Stimulated activated CD8-positive, alpha-beta memory T cell treated with anti-CD3 and anti-CD28 coated beads, Interleukin-15, amount 100 ng/mL, for 1 hour (primary cell): ENCODE measurements around the gene DOCK3.
"Not testable (repeated sequence)": the region's sequence is repeated elsewhere in the genome, so short reads cannot be mapped to it uniquely, and the experiment has no call there.

Experiments
- DNase-seq: peaks from one replicate; pipeline ENCODE4 v3.0.0-alpha.2; 2020; ENCODE audit warnings: low read depth

DOCK3 gene

GRCh38 chr3:50983887-50984286 lies 309.2 kb downstream of the DOCK3 start:
- DNase-seq = no peak

- no peak for DNase-seq
Observed at GRCh38 chr3:50985893-50986292, 311.2 kb downstream of the DOCK3 start.

- no peak for DNase-seq
Observed at GRCh38 chr3:50986726-50987125, 312.0 kb downstream of the DOCK3 start.

- DNase-seq = no peak
Observed at GRCh38 chr3:50994537-50994936, 319.8 kb downstream of the DOCK3 start.

- no peak for DNase-seq
Observed at GRCh38 chr3:50995085-50995824, 320.5 kb downstream of the DOCK3 start.

- DNase-seq = no peak
Observed at GRCh38 chr3:51002495-51002894, 327.8 kb downstream of the DOCK3 start.

GRCh38 chr3:51004235-51004634 lies 329.5 kb downstream of the DOCK3 start:
- DNase-seq = no peak

GRCh38 chr3:51024121-51024520 lies 349.4 kb downstream of the DOCK3 start:
- DNase-seq = no peak

GRCh38 chr3:51024765-51025632 lies 350.3 kb downstream of the DOCK3 start:
- peak; percentile 41 for DNase-seq

- DNase-seq = no peak
Observed at GRCh38 chr3:51031666-51032065, 356.9 kb downstream of the DOCK3 start.

- no peak for DNase-seq
Observed at GRCh38 chr3:51035630-51036029, 360.9 kb downstream of the DOCK3 start.

- DNase-seq = no peak
Observed at GRCh38 chr3:51044982-51045381, 370.3 kb downstream of the DOCK3 start.

- no peak for DNase-seq
Observed at GRCh38 chr3:51052562-51052961, 377.8 kb downstream of the DOCK3 start.

GRCh38 chr3:51057121-51057520 lies 382.4 kb downstream of the DOCK3 start:
- DNase-seq = no peak

GRCh38 chr3:51063053-51063452 lies 388.3 kb downstream of the DOCK3 start:
- DNase-seq = no peak

GRCh38 chr3:51075221-51075775 lies 400.6 kb downstream of the DOCK3 start:
- no peak for DNase-seq

- no peak for DNase-seq
Observed at GRCh38 chr3:51082363-51082762, 407.6 kb downstream of the DOCK3 start.

- DNase-seq = no peak
Observed at GRCh38 chr3:51083490-51083889, 408.8 kb downstream of the DOCK3 start.

- DNase-seq = not testable (repeated sequence)
Observed at GRCh38 chr3:51092141-51092540, 417.4 kb downstream of the DOCK3 start.

GRCh38 chr3:51094838-51095237 lies 420.1 kb downstream of the DOCK3 start:
- not testable (repeated sequence) for DNase-seq

GRCh38 chr3:51099794-51100535 lies 425.2 kb downstream of the DOCK3 start:
- DNase-seq = no peak

- no peak for DNase-seq
Observed at GRCh38 chr3:51100536-51100851, 425.8 kb downstream of the DOCK3 start.
